Naive B cell (primary cell): ENCODE data around the gene SEPTIN7. TPM values are rescaled to one million over a fixed set of nuclear protein-coding genes. Genes with fewer than 3 reads are reported as not detected.
A peak's percentile ranks its signal among the peaks of the same experiment; 100 is the strongest.

ENCODE experiments used
- ATAC-seq, 2 donors: fragments of 150-1000 bp; cut with Tn5 transposase; 2 replicates each; pipeline ENCODE4 v1.10.0; 2021; ENCODE audit warnings: low read depth in 2 of 2, mild to moderate bottlenecking in 2 of 2, moderate library complexity in 2 of 2
- DNase-seq: peaks from one replicate; pipeline ENCODE4 v3.0.0; 2022
- H3K27ac Mint-ChIP-seq, 6 donors: one replicate each; pipeline ENCODE4 v1.8.0; 2020 to 2022; ENCODE audit warnings: mild to moderate bottlenecking in 6 of 6, mixed read lengths in 6 of 6, moderate library complexity in 5 of 6, inconsistent platforms in 2 of 6
- H3K27me3 Mint-ChIP-seq, 3 donors: one replicate each; pipeline ENCODE4 v1.8.0; 2021 to 2022; ENCODE audit warnings: mixed read lengths in 3 of 3, mild to moderate bottlenecking in 1 of 3
- H3K36me3 Mint-ChIP-seq, 2 donors: one replicate each; pipeline ENCODE4 v1.8.0; 2020 to 2022; ENCODE audit warnings: mixed read lengths in 2 of 2, inconsistent platforms in 1 of 2, mild to moderate bottlenecking in 1 of 2
- H3K4me1 Mint-ChIP-seq, 3 donors: one replicate each; pipeline ENCODE4 v1.8.0; 2020 to 2022; ENCODE audit warnings: mixed read lengths in 3 of 3, inconsistent platforms in 1 of 3, mild to moderate bottlenecking in 1 of 3, moderate library complexity in 1 of 3
- H3K4me3 Mint-ChIP-seq, 8 donors: one replicate each; pipeline ENCODE4 v1.8.0; 2020 to 2022; ENCODE audit warnings: mild to moderate bottlenecking in 8 of 8, mixed read lengths in 8 of 8, moderate library complexity in 8 of 8, inconsistent platforms in 2 of 8
- H3K9me3 Mint-ChIP-seq, 7 donors: one replicate each; pipeline ENCODE4 v1.8.0; 2020 to 2022; ENCODE audit warnings: mixed read lengths in 7 of 7, mild to moderate bottlenecking in 5 of 7, inconsistent platforms in 2 of 7, moderate library complexity in 1 of 7
- polyA plus RNA-seq, 6 donors: library from polyadenylated mRNA; unstranded; fragments of 300-500 nt; fragmentation: Illumina TruSeq; gene quantifications; one replicate each; pipeline ENCODE4 v1.2.3, GENCODE V29; 2021; ENCODE audit warnings: low read depth in 6 of 6

SEPTIN7 gene
- polyA plus RNA-seq, 6 donors from 2014 or later, result 761 to 980 (median 821) TPM

GRCh38 chr7:35801392-35802101, 690 bp downstream of the SEPTIN7 start:
- DNase-seq (peak; percentile 89), ATAC-seq (peak; percentile 55 to 59)
- Mint-ChIP-seq H3K4me1 (peaks cover 59 to 71% (median 62%) of the 10 kb centered on the region in 3 donors), H3K4me3 (peak overlapping the region; percentile 93 to 99 (median 97)), H3K27ac (peak overlapping the region; percentile 95 to 100 (median 98)), H3K9me3 (no peaks in the 10 kb centered on the region), H3K27me3 (no peaks in the 10 kb centered on the region), H3K36me3 (no peaks in the 10 kb centered on the region)

GRCh38 chr7:35802102-35802466, 1.2 kb downstream of the SEPTIN7 start:
- peak overlapping the region; percentile 95 to 100 (median 98) for H3K27ac Mint-ChIP-seq
- H3K27me3 Mint-ChIP-seq, result no peaks in the 10 kb centered on the region
- H3K9me3 Mint-ChIP-seq, result no peaks in the 10 kb centered on the region
- DNase-seq, result peak; percentile 1
- peaks cover 55 to 72% (median 62%) of the 10 kb centered on the region in 3 donors for H3K4me1 Mint-ChIP-seq
- peak overlapping the region; percentile 93 to 99 (median 97) for H3K4me3 Mint-ChIP-seq
- no peak for ATAC-seq
- H3K36me3 Mint-ChIP-seq, result no peaks in the 10 kb centered on the region

GRCh38 chr7:35802649-35803048, 1.8 kb downstream of the SEPTIN7 start:
- Mint-ChIP-seq H3K4me1 (peaks cover 51 to 67% (median 56%) of the 10 kb centered on the region in 3 donors), H3K27ac (peak overlapping the region; percentile 72 to 100 (median 98)), H3K4me3 (peak overlapping the region; percentile 93 to 99 (median 97)), H3K9me3 (no peaks in the 10 kb centered on the region), H3K27me3 (no peaks in the 10 kb centered on the region), H3K36me3 (no peaks in the 10 kb centered on the region)
- no peak for ATAC-seq
- DNase-seq, result peak; percentile 7

- ATAC-seq (no peak), DNase-seq (no peak)
- Mint-ChIP-seq H3K27me3 (no peaks in the 10 kb centered on the region), H3K27ac (peak overlapping the region in 4 of 6 donors; percentile 59 to 90 (median 76)), H3K4me3 (peak overlapping the region in 6 of 8 donors; percentile 4 to 97 (median 60)), H3K4me1 (peaks cover 56 to 76% (median 67%) of the 10 kb centered on the region in 3 donors), H3K36me3 (peaks cover 1 to 5% of the 10 kb centered on the region in 2 donors), H3K9me3 (no peaks in the 10 kb centered on the region)
Measured at GRCh38 chr7:35804231-35804970, 3.5 kb downstream of the SEPTIN7 start.

- H3K4me1 Mint-ChIP-seq, result peaks cover 58 to 81% (median 78%) of the 10 kb centered on the region in 3 donors
- H3K36me3 Mint-ChIP-seq, result peaks cover 8 to 12% of the 10 kb centered on the region in 2 donors
- ATAC-seq (no peak), DNase-seq (no peak)
- H3K9me3 Mint-ChIP-seq, result peaks cover 0 to 3% (median 0%) of the 10 kb centered on the region in 7 donors
- peak overlapping the region in 4 of 8 donors; percentile 4 to 69 (median 50) for H3K4me3 Mint-ChIP-seq
- peak overlapping the region in 1 of 6 donors; percentile 0 for H3K27ac Mint-ChIP-seq
- H3K27me3 Mint-ChIP-seq, result no peaks in the 10 kb centered on the region
Measured at GRCh38 chr7:35805876-35806275, 5.0 kb downstream of the SEPTIN7 start.

- H3K27ac Mint-ChIP-seq, result peak overlapping the region in 2 of 6 donors; percentile 7 to 42
Measured at GRCh38 chr7:35816514-35816913, 15.7 kb downstream of the SEPTIN7 start.

GRCh38 chr7:35817181-35817580, 16.3 kb downstream of the SEPTIN7 start:
- Mint-ChIP-seq H3K27ac (peak overlapping the region in 1 of 6 donors; percentile 39), H3K4me3 (peak overlapping the region in 3 of 8 donors; percentile 29 to 43 (median 36)), H3K36me3 (peaks cover 40 to 52% of the 10 kb centered on the region in 2 donors), H3K4me1 (peaks cover 59 to 86% (median 65%) of the 10 kb centered on the region in 3 donors), H3K27me3 (no peaks in the 10 kb centered on the region), H3K9me3 (peaks cover 10 to 54% (median 45%) of the 10 kb centered on the region in 7 donors)
- no peak for ATAC-seq
- DNase-seq, result no peak

More at GRCh38 chr7:35816514-35816913, 15.7 kb downstream of the SEPTIN7 start:
- ATAC-seq (no peak), DNase-seq (no peak)
- Mint-ChIP-seq H3K36me3 (peaks cover 40 to 52% of the 10 kb centered on the region in 2 donors), H3K4me3 (peak overlapping the region in 4 of 8 donors; percentile 17 to 36 (median 24)), H3K27me3 (no peaks in the 10 kb centered on the region), H3K4me1 (peaks cover 60 to 87% (median 68%) of the 10 kb centered on the region in 3 donors), H3K9me3 (peaks cover 10 to 54% (median 45%) of the 10 kb centered on the region in 7 donors)

DNA sequence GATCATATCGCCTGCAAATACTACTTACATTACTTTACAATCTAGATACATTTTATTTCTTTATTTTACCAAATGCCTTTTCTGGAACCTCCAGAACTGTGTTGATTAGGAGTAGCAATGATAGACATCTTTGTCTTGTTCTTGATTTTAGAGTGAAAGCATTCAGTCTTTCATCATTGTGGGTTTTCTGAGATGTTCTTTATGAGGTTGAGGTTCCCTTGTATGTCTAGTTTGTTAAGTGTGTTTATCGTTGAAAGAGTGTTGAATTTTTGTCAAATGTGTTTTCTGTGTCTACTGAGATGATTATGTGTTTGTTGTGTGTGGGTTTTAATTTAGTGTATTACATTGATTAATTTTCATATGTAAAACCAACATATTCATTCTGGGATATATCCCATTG, 17.1 kb downstream of the SEPTIN7 start:
- no peak for ATAC-seq
- Mint-ChIP-seq H3K4me3 (peak overlapping the region in 4 of 8 donors; percentile 1 to 43 (median 22)), H3K36me3 (peaks cover 44 to 52% of the 10 kb centered on the region in 2 donors), H3K4me1 (peaks cover 59 to 86% (median 67%) of the 10 kb centered on the region in 3 donors), H3K9me3 (peaks cover 10 to 54% (median 47%) of the 10 kb centered on the region in 7 donors), H3K27ac (peak overlapping the region in 4 of 6 donors; percentile 16 to 77 (median 44)), H3K27me3 (no peaks in the 10 kb centered on the region)
- no peak for DNase-seq

DNA sequence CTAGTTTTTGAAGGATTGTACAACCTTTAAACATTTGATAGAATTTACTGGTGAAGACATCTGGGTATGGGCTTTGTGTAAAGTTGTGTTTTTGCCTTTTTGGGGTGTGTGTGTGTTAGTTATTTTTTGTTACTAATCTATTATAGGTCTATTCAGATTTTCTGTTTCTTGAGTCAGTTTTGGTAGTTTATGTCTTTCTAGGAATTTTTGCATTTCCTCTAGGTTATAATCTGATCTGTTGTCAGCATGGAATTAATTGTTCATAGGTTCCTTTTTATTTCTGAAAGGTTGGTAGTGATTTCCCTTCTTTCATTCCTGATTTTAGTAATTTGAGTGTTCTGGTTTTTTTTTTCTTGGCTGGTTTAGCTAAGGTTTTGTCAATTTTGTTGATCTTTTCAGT, 17.7 kb downstream of the SEPTIN7 start:
- Mint-ChIP-seq H3K27me3 (no peaks in the 10 kb centered on the region), H3K4me3 (peak overlapping the region in 4 of 8 donors; percentile 17 to 65 (median 34)), H3K36me3 (peaks cover 44 to 52% of the 10 kb centered on the region in 2 donors), H3K9me3 (peaks cover 10 to 56% (median 47%) of the 10 kb centered on the region in 7 donors), H3K4me1 (peaks cover 55 to 81% (median 63%) of the 10 kb centered on the region in 3 donors), H3K27ac (peak overlapping the region in 4 of 6 donors; percentile 36 to 69 (median 64))
- ATAC-seq (no peak), DNase-seq (no peak)

DNA sequence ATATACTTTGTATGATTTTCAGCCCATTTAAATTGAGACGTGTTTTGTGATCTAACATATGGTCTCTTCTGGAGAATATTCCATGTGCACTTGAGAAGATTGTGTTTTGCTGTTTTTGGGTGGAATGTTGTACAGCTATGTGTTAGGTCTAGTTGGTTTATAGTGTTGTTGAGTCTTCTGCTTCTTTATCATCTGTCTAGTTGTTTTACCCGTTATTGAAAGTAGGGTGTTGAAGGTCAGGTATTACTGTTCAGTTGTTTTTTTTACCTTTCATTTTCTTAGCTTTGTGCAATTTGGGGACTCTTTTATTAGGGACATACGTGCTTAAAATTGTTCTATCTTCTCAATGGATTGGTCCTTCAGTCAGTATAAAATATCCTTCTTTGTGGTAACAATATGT, 18.5 kb downstream of the SEPTIN7 start:
- peak overlapping the region in 1 of 6 donors; percentile 76 for H3K27ac Mint-ChIP-seq
- H3K4me1 Mint-ChIP-seq, result peaks cover 55 to 73% (median 62%) of the 10 kb centered on the region in 3 donors
- H3K4me3 Mint-ChIP-seq, result peak overlapping the region in 1 of 8 donors; percentile 21
- peaks cover 44 to 52% of the 10 kb centered on the region in 2 donors for H3K36me3 Mint-ChIP-seq
- H3K9me3 Mint-ChIP-seq, result peaks cover 10 to 56% (median 47%) of the 10 kb centered on the region in 7 donors
- H3K27me3 Mint-ChIP-seq, result no peaks in the 10 kb centered on the region
- DNase-seq (no peak), ATAC-seq (no peak)

- H3K27ac Mint-ChIP-seq, result peak overlapping the region in 3 of 6 donors; percentile 12 to 75 (median 60)
- H3K4me3 Mint-ChIP-seq, result peak overlapping the region in 2 of 8 donors; percentile 2 to 34
- DNase-seq (no peak), ATAC-seq (no peak)
- peaks cover 52 to 65% (median 59%) of the 10 kb centered on the region in 3 donors for H3K4me1 Mint-ChIP-seq
- H3K27me3 Mint-ChIP-seq, result no peaks in the 10 kb centered on the region
- peaks cover 10 to 53% (median 45%) of the 10 kb centered on the region in 7 donors for H3K9me3 Mint-ChIP-seq
- H3K36me3 Mint-ChIP-seq, result peaks cover 41 to 48% of the 10 kb centered on the region in 2 donors
Measured at GRCh38 chr7:35819954-35820703, 19.3 kb downstream of the SEPTIN7 start.

GRCh38 chr7:35820858-35821257, 20.0 kb downstream of the SEPTIN7 start:
- H3K27me3 Mint-ChIP-seq, result no peaks in the 10 kb centered on the region
- H3K27ac Mint-ChIP-seq, result no peak overlapping the region
- no peak for DNase-seq
- peaks cover 45 to 57% (median 52%) of the 10 kb centered on the region in 3 donors for H3K4me1 Mint-ChIP-seq
- ATAC-seq, result no peak
- H3K36me3 Mint-ChIP-seq, result peaks cover 33 to 41% of the 10 kb centered on the region in 2 donors
- H3K4me3 Mint-ChIP-seq, result no peak overlapping the region
- H3K9me3 Mint-ChIP-seq, result peaks cover 10 to 51% (median 41%) of the 10 kb centered on the region in 7 donors
